ENCODE data around the gene GPR107. TPM values are rescaled to one million over a fixed set of nuclear protein-coding genes. Genes with fewer than 3 reads are reported as not detected.

The GPR107 gene
- polyA plus RNA-seq, 3 donors, result 6.0 to 22.6 (median 6.0) TPM

- H3K36me3 ChIP-seq (replicated peaks in 1 of 2; ENCODE audit: control insufficient read depth in 1 of 2, insufficient read depth in 2 of 2, low read length in 2 of 2), result peaks cover 6 to 15% of the 10 kb centered on the region in 2 donors
- H3K27ac Mint-ChIP-seq, result peak overlapping the region; percentile 87 to 95 (median 94)
- no peaks in the 10 kb centered on the region for H3K9me3 ChIP-seq (replicated peaks in 1 of 2; ENCODE audit: control insufficient read depth in 1 of 2, insufficient read depth in 1 of 2, low read length in 2 of 2)
- H3K9ac ChIP-seq (ENCODE audit: insufficient read depth, low read length, poor library complexity, severe bottlenecking), result peak overlapping the region; percentile 96
- peak overlapping the region; percentile 55 to 91 for H3K27ac ChIP-seq (ENCODE audit: low read depth in 1 of 2, low read length in 2 of 2)
- no peak for TF ChIP-seq CTCF (IDR thresholded peaks at IDR 0.05)
- peak overlapping the region; percentile 92 for H3K4me2 ChIP-seq (replicated peaks; ENCODE audit: extremely low read depth, low read length, poor library complexity, severe bottlenecking)
- peaks cover 30 to 39% of the 10 kb centered on the region in 2 donors for H3K4me1 ChIP-seq (ENCODE audit: control insufficient read depth in 1 of 2, insufficient read depth in 2 of 2, low read length in 2 of 2)
- no peak for DNase-seq
- peaks cover 21% of the 10 kb centered on the region for H4K20me1 ChIP-seq (ENCODE audit: insufficient read depth, low read length)
- H3K4me1 Mint-ChIP-seq, result peaks cover 31% of the 10 kb centered on the region
- peaks cover 9% of the 10 kb centered on the region in 2 donors for H3K36me3 Mint-ChIP-seq
- no peaks in the 10 kb centered on the region for H3K27me3 Mint-ChIP-seq (ENCODE audit: low read depth in 3 of 3)
- 20% methylated on average over 3 of the region's 14 CpGs for WGBS (ENCODE audit: insufficient coverage)
- H3K4me3 Mint-ChIP-seq, result peak overlapping the region; percentile 88 to 93
- intact Hi-C loops (cut with micrococcal nuclease), result no loop called here
- H3K9me3 Mint-ChIP-seq, result no peaks in the 10 kb centered on the region
- H3K4me3 ChIP-seq (replicated peaks in 1 of 3; ENCODE audit: low read depth in 2 of 3, low read length in 3 of 3), result peak overlapping the region; percentile 63 to 97 (median 86)
- H3K27me3 ChIP-seq (ENCODE audit: control insufficient read depth in 2 of 2, insufficient read depth in 2 of 2, low read length in 2 of 2), result no peaks in the 10 kb centered on the region
- peak overlapping the region; percentile 96 for H2AFZ ChIP-seq (ENCODE audit: insufficient read depth, low read depth, low read length, poor library complexity, severe bottlenecking)
- peaks cover 91% of the 10 kb centered on the region for H3K79me2 ChIP-seq (ENCODE audit: insufficient read depth, low read length)
Measured at GRCh38 chr9:130054325-130054786, 650 bp downstream of the GPR107 start.

- Histone ChIP-seq H3K9ac (ENCODE audit: insufficient read depth, low read length, poor library complexity, severe bottlenecking) (peak overlapping the region; percentile 96), H3K4me1 (ENCODE audit: control insufficient read depth in 1 of 2, insufficient read depth in 2 of 2, low read length in 2 of 2) (peaks cover 30 to 39% of the 10 kb centered on the region in 2 donors), H3K4me3 (replicated peaks in 1 of 3; ENCODE audit: low read depth in 2 of 3, low read length in 3 of 3) (peak overlapping the region; percentile 63 to 97 (median 86)), H3K79me2 (ENCODE audit: insufficient read depth, low read length) (peaks cover 95% of the 10 kb centered on the region), H3K27me3 (ENCODE audit: control insufficient read depth in 2 of 2, insufficient read depth in 2 of 2, low read length in 2 of 2) (no peaks in the 10 kb centered on the region), H4K20me1 (ENCODE audit: insufficient read depth, low read length) (peaks cover 21% of the 10 kb centered on the region), H2AFZ (ENCODE audit: insufficient read depth, low read depth, low read length, poor library complexity, severe bottlenecking) (peak overlapping the region; percentile 96), H3K9me3 (replicated peaks in 1 of 2; ENCODE audit: control insufficient read depth in 1 of 2, insufficient read depth in 1 of 2, low read length in 2 of 2) (no peaks in the 10 kb centered on the region), H3K4me2 (replicated peaks; ENCODE audit: extremely low read depth, low read length, poor library complexity, severe bottlenecking) (peak overlapping the region; percentile 92), H3K36me3 (replicated peaks in 1 of 2; ENCODE audit: control insufficient read depth in 1 of 2, insufficient read depth in 2 of 2, low read length in 2 of 2) (peaks cover 6 to 15% of the 10 kb centered on the region in 2 donors), H3K27ac (ENCODE audit: low read depth in 1 of 2, low read length in 2 of 2) (peak overlapping the region; percentile 55 to 91)
- H3K27ac Mint-ChIP-seq, result peak overlapping the region in 6 of 7 donors; percentile 23 to 95 (median 94)
- no peak for TF ChIP-seq CTCF (IDR thresholded peaks at IDR 0.05)
- H3K36me3 Mint-ChIP-seq, result peaks cover 13% of the 10 kb centered on the region in 2 donors
- WGBS (ENCODE audit: insufficient coverage), result no CpG with 5 or more reads among the region's 8 CpGs
- no peaks in the 10 kb centered on the region for H3K9me3 Mint-ChIP-seq
- intact Hi-C loops (cut with micrococcal nuclease), result no loop called here
- no peaks in the 10 kb centered on the region for H3K27me3 Mint-ChIP-seq (ENCODE audit: low read depth in 3 of 3)
- peak overlapping the region; percentile 88 to 93 for H3K4me3 Mint-ChIP-seq
- no peak for DNase-seq
- H3K4me1 Mint-ChIP-seq, result peaks cover 31% of the 10 kb centered on the region
Measured at GRCh38 chr9:130054820-130055219, 1.1 kb downstream of the GPR107 start.
